ENCODE results near the gene PHF2. TPM values are rescaled to one million over a fixed set of nuclear protein-coding genes. Genes with fewer than 3 reads are reported as not detected.

The PHF2 gene
- total and polyA plus RNA-seq, 12 donors, result 13.9 to 31.3 (median 23.0) TPM

- no peak overlapping the region for H3K4me3 ChIP-seq
- H3K4me1 ChIP-seq, result no peaks in the 10 kb centered on the region
- intact Hi-C loops (cut with DNase I), result loop anchor here in 1 of 10 donors (10.0 kb wide), 1 partner anchor 64 kb away; no protein-coding TSS in a partner anchor
- DNase-seq (peak in 1 of 2 donors; percentile 7), ATAC-seq (peak in 1 of 8 donors; percentile 5)
- H3K27ac ChIP-seq, result no peak overlapping the region
- WGBS, 2 donors, result 95 to 96% methylated on average over 12 of the region's 12 CpGs
- peaks cover 0 to 88% (median 37%) of the 10 kb centered on the region in 9 donors for H3K36me3 ChIP-seq
- no peaks in the 10 kb centered on the region for H3K9me3 ChIP-seq
- H3K27me3 ChIP-seq, result no peaks in the 10 kb centered on the region
- no peak for TF ChIP-seq CTCF (IDR thresholded peaks at IDR 0.05)
Observed at GRCh38 chr9:93658184-93658925, 82.0 kb downstream of the PHF2 start.

GRCh38 chr9:93659044-93659836, 82.9 kb downstream of the PHF2 start:
- intact Hi-C loops (cut with DNase I), result loop anchor here in 1 of 10 donors (10.0 kb wide), 1 partner anchor 64 kb away; no protein-coding TSS in a partner anchor
- peaks cover 0 to 88% (median 36%) of the 10 kb centered on the region in 9 donors for H3K36me3 ChIP-seq
- H3K4me1 ChIP-seq, result no peaks in the 10 kb centered on the region
- no peaks in the 10 kb centered on the region for H3K9me3 ChIP-seq
- H3K4me3 ChIP-seq, result no peak overlapping the region
- peak in 1 of 2 donors; percentile 4 for DNase-seq
- H3K27ac ChIP-seq, result no peak overlapping the region
- TF ChIP-seq CTCF (IDR thresholded peaks at IDR 0.05), result no peak
- H3K27me3 ChIP-seq, result no peaks in the 10 kb centered on the region
- 97 to 98% methylated on average over 12 of the region's 12 CpGs for WGBS, 2 donors
- no peak for ATAC-seq

GRCh38 chr9:93659837-93660177, 83.4 kb downstream of the PHF2 start:
- Histone ChIP-seq H3K27me3 (no peaks in the 10 kb centered on the region), H3K36me3 (peaks cover 0 to 88% (median 30%) of the 10 kb centered on the region in 9 donors), H3K27ac (no peak overlapping the region), H3K4me1 (no peaks in the 10 kb centered on the region), H3K4me3 (no peak overlapping the region), H3K9me3 (no peaks in the 10 kb centered on the region)
- no peak for TF ChIP-seq CTCF (IDR thresholded peaks at IDR 0.05)
- intact Hi-C loops (cut with DNase I), result loop anchor here in 1 of 10 donors (10.0 kb wide), 1 partner anchor 65 kb away; no protein-coding TSS in a partner anchor
- no peak for ATAC-seq
- DNase-seq, result peak in 1 of 2 donors; percentile 3
- WGBS, 2 donors, result 98 to 99% methylated on average over 4 of the region's 4 CpGs

- Histone ChIP-seq H3K27me3 (no peaks in the 10 kb centered on the region), H3K9me3 (no peaks in the 10 kb centered on the region), H3K27ac (no peak overlapping the region), H3K4me1 (no peaks in the 10 kb centered on the region), H3K4me3 (no peak overlapping the region), H3K36me3 (peaks cover 0 to 88% (median 25%) of the 10 kb centered on the region in 9 donors)
- ATAC-seq, result no peak
- no peak for TF ChIP-seq CTCF (IDR thresholded peaks at IDR 0.05)
- DNase-seq, result no peak
- WGBS, 2 donors, result 98 to 100% methylated on average over 5 of the region's 5 CpGs
- intact Hi-C loops (cut with DNase I), result no loop called here
Observed at GRCh38 chr9:93660352-93661046, 84.1 kb downstream of the PHF2 start.
